ENCODE data around the gene ADSL. TPM values are rescaled to one million over a fixed set of nuclear protein-coding genes. Genes with fewer than 3 reads are reported as not detected.

The ADSL gene
- total and polyA plus RNA-seq, 8 donors: 40.4 to 110 (median 101) TPM

DNA sequence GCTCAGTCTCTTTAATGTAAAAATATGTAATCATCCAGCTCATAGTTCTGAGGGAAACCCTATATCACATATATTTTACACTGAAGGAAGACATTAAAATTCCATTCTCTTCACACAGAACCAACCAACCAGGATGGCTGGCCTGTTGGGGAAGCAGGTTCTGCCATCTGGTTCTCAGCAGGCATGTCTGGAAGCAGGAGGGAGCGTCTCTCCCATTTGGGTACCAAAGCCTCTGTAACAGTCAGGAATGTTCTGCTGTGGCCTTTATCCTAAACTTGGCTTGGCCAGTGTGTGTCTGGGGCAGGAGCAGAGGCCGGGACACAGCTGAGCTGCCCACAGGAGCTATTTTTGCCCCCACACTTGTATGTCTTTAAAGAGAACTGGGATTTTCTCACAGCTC, 53.3 kb downstream of the ADSL start:
- no peak for ATAC-seq
- TF ChIP-seq, protein P1, sequence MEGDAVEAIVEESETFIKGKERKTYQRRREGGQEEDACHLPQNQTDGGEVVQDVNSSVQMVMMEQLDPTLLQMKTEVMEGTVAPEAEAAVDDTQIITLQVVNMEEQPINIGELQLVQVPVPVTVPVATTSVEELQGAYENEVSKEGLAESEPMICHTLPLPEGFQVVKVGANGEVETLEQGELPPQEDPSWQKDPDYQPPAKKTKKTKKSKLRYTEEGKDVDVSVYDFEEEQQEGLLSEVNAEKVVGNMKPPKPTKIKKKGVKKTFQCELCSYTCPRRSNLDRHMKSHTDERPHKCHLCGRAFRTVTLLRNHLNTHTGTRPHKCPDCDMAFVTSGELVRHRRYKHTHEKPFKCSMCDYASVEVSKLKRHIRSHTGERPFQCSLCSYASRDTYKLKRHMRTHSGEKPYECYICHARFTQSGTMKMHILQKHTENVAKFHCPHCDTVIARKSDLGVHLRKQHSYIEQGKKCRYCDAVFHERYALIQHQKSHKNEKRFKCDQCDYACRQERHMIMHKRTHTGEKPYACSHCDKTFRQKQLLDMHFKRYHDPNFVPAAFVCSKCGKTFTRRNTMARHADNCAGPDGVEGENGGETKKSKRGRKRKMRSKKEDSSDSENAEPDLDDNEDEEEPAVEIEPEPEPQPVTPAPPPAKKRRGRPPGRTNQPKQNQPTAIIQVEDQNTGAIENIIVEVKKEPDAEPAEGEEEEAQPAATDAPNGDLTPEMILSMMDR (IDR thresholded peaks at IDR 0.05): no peak
- Histone ChIP-seq H3K4me3 (no peak overlapping the region), H3K9me3 (no peaks in the 10 kb centered on the region), H3K36me3 (peaks cover 0 to 47% of the 10 kb centered on the region in 2 donors), H3K4me1 (peaks cover 8 to 47% of the 10 kb centered on the region in 2 donors), H3K27ac (peak overlapping the region in 1 of 2 donors; percentile 78), H3K27me3 (no peaks in the 10 kb centered on the region)
- intact Hi-C loops (cut with DNase I): no loop called here
- no peak for DNase-seq

DNA sequence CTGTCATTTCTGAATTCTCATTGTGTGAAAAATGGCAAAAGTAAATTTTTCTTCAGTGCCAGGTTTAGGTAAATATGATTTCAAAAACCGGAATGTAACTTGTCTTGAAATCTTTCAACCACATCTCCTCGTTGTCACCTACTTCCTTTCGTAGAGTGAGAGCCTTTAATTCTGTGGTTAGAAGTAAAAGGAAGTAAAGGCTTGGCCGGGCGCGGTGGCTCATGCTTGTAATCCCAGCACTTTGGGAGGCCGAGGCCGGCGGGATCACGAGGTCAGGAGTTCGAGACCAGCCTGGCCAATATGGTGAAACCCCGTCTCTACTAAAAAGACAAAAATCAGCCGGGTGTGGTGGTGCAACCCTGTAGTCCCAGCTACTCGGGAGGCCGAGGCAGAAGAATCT, 53.9 kb downstream of the ADSL start:
- DNase-seq: peak in 2 of 4 donors; percentile 68 to 88
- peaks cover 0 to 52% of the 10 kb centered on the region in 2 donors for H3K36me3 ChIP-seq
- TF ChIP-seq, protein P1 (IDR thresholded peaks at IDR 0.05): no peak
- peaks cover 8 to 47% of the 10 kb centered on the region in 2 donors for H3K4me1 ChIP-seq
- H3K9me3 ChIP-seq: no peaks in the 10 kb centered on the region
- H3K4me3 ChIP-seq: no peak overlapping the region
- peak overlapping the region in 1 of 2 donors; percentile 78 for H3K27ac ChIP-seq
- no peak for ATAC-seq
- H3K27me3 ChIP-seq: no peaks in the 10 kb centered on the region
- intact Hi-C loops (cut with DNase I): no loop called here

DNA sequence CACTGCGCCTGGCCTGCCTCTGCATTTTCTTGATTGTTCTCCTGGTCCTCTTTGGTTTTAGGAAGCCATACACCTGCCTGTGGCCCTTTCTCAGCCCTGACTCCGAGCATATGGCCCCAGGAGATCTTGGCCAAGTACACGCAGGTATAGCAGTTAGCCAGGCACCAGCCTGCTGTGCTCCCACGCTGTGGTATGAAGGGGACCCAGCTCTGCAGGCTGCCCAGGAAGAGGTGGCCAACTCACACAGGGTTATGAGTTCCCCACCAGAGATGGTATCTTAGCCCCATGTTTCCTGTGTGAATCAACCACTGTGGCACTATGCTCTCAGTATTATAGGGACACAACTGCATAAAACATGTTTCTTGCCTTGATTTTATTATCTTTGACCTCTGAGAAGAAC, 55.2 kb downstream of the ADSL start:
- H3K27ac ChIP-seq: no peak overlapping the region
- DNase-seq (peak in 1 of 4 donors; percentile 24), ATAC-seq (no peak)
- no peaks in the 10 kb centered on the region for H3K9me3 ChIP-seq
- TF ChIP-seq, protein P1 (IDR thresholded peaks at IDR 0.05): no peak
- no peak overlapping the region for H3K4me3 ChIP-seq
- H3K36me3 ChIP-seq: peaks cover 0 to 59% of the 10 kb centered on the region in 2 donors
- peaks cover 8 to 36% of the 10 kb centered on the region in 2 donors for H3K4me1 ChIP-seq
- intact Hi-C loops (cut with DNase I): no loop called here
- no peaks in the 10 kb centered on the region for H3K27me3 ChIP-seq

DNA sequence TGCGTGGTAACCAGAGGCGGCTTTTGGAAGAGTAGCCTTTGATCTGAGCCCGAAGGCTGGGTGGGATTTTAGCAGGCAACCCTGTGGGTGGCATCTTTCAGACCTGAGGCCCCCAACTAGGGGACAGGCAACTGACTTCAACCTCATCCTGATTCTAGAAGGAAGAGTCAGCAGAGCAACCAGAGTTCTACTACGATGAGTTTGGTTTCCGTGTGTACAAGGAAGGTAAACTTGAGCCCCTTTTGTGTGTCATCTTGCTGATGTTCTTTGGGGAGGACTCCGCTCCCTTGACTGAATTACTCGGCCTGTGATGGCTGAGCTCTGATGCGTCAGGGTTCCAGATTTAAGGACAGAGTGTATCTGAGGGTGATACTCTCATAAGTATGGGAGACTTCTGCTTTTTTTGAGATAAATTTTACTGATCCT, 55.7 kb downstream of the ADSL start:
- Histone ChIP-seq H3K27ac (no peak overlapping the region), H3K36me3 (peaks cover 0 to 63% of the 10 kb centered on the region in 2 donors), H3K27me3 (no peaks in the 10 kb centered on the region), H3K4me1 (peaks cover 4 to 31% of the 10 kb centered on the region in 2 donors), H3K9me3 (no peaks in the 10 kb centered on the region), H3K4me3 (no peak overlapping the region)
- intact Hi-C loops (cut with DNase I): no loop called here
- TF ChIP-seq, protein P1 (IDR thresholded peaks at IDR 0.05): no peak
- DNase-seq: no peak
- ATAC-seq: no peak

DNA sequence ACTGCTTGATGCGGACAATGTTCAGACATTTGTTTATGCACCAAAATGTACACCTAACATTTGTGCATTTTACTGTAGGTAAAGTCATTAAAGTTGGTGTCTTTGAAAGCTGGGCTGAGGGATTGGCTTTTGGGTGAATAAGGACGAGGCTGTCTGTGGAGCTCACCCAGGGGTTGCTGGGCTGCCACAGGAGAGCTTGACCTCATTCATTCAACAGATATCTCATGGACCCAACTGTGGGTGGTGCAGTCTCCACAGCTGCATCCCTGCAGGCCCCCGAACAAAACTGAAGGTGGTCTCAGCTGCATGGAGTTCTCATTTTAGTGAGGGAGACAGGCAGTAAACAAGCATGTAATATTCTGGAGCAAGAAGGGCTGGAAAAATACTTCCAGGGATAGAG, 56.8 kb downstream of the ADSL start:
- Histone ChIP-seq H3K27me3 (no peaks in the 10 kb centered on the region), H3K36me3 (peaks cover 0 to 75% of the 10 kb centered on the region in 2 donors), H3K4me3 (no peak overlapping the region), H3K27ac (no peak overlapping the region), H3K9me3 (no peaks in the 10 kb centered on the region), H3K4me1 (peaks cover 0 to 25% of the 10 kb centered on the region in 2 donors)
- ATAC-seq: no peak
- intact Hi-C loops (cut with DNase I): no loop called here
- DNase-seq: no peak
- TF ChIP-seq, protein P1 (IDR thresholded peaks at IDR 0.05): no peak
